HUES48 (cell line): Measurements from ENCODE around the gene SGSM1.

Experiments
- H3K27ac ChIP-seq: one replicate; pipeline ENCODE4 v1.7.0; 2013; ENCODE audit warnings: low read depth, low read length, inconsistent platforms
- H3K27me3 ChIP-seq: 2 replicates; pipeline ENCODE4 v1.6.1; 2013; ENCODE audit warnings: mild to moderate bottlenecking, low read length; ENCODE audit not compliant: control insufficient read depth, insufficient read depth
- H3K36me3 ChIP-seq: 2 replicates; pipeline ENCODE4 v1.6.1; 2013; ENCODE audit warnings: low read length; ENCODE audit not compliant: control insufficient read depth, insufficient read depth
- H3K4me1 ChIP-seq: 2 replicates; pipeline ENCODE4 v1.6.1; 2013; ENCODE audit warnings: mild to moderate bottlenecking, low read length; ENCODE audit not compliant: control insufficient read depth, insufficient read depth
- H3K4me3 ChIP-seq: 2 replicates; pipeline ENCODE4 v1.5.1; 2013; ENCODE audit warnings: mild to moderate bottlenecking, low read depth, low read length
- H3K9ac ChIP-seq: 2 replicates; pipeline ENCODE4 v1.6.1; 2013; ENCODE audit warnings: mild to moderate bottlenecking, low read depth, low read length, moderate library complexity
- H3K9me3 ChIP-seq: 2 replicates; pipeline ENCODE4 v1.6.1; 2013; ENCODE audit warnings: low read length; ENCODE audit not compliant: control insufficient read depth, insufficient read depth

SGSM1 gene

DNA sequence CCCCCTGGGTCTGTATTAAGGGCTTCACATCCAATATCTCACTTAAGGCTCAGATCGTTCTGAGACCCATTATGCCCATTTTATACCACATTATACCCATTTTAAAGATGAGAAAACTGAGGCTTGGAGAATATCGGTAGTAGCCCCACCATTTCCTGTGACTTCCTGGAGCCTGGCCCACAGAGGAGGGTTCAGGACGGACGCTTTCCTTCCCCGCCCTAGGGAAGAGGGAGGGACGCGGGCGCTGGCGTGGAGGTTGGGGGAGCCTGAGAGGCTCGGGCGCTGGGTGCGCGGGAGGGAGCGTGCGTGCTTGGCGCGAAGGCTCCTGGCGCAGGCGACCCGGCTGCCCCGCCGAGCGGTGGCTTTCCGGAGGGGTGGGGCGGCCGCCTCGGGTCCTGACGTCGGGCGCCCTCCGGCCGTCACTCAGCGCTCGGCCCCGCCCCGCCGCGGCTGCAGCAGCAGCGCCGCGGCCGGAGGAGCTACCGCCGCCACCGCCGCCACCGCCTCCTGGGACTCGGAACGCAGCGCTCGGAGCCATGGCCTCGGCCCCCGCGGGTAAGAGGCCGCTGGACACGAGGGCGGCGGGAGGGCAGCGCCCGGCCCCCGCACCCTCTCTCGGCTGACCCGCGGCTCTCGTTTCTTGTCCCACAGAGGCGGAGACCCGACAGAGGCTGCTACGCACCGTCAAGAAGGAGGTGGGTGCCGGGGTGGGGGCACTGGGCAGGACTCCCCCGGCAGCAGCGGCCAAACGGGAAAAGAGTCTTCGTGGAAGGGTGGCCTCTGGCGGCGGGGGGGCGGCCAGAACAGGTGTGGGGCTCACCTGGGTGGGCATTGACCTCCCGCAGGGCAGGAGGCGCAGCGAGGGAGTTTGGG is at the start of gene SGSM1:
Gene SGSM1 (plus strand): TSS at position 422 of the 873 bp plus-strand sequence. CDS start 115 bp downstream, at position 537.
- H3K9ac ChIP-seq: peak within 1 kb of the TSS; percentile 32; the same call in 1 of the 2 replicates
- H3K27me3 ChIP-seq: no peaks in the 10 kb centered on the region
- peak within 1 kb of the TSS; percentile 79 for H3K4me3 ChIP-seq
- no peaks in the 10 kb centered on the region for H3K9me3 ChIP-seq
- H3K36me3 ChIP-seq: no peaks in the 10 kb centered on the region
- H3K4me1 ChIP-seq: no peaks in the 10 kb centered on the region
- no peak within 1 kb of the TSS for H3K27ac ChIP-seq

DNA sequence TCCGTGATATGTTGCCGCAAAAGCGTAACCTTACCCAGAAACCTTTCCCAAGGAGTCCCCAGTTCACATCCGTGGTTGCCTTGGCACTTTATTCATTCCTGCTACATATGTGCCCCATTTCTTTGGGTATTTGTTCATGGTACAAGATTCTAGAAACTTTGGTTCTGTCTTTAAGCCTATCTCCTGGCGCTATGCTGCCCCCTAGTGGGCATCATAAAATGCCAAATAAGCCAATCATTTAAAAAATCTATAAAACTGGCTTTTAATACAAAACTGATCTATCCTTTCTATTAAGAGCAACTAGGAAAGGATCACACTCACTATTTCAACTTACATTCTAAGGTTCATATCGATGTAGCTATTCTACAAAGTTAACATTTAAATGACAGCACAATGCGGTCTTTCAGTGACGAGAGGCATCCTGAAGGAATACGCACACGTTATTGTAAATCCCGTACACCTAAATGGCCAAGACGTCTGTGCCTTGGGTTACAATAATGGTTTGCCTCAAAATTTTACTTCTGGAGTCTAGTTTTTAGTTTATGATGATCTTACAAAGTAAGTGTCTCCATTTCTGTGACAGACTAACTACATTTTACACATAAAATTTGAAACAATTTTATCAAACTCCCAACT is 47.7 kb upstream of the SGSM1 start:
- Histone ChIP-seq H3K4me3 (no peak overlapping the region), H3K36me3 (no peaks in the 10 kb centered on the region), H3K27me3 (no peaks in the 10 kb centered on the region), H3K9ac (no peak overlapping the region), H3K4me1 (peaks cover 15% of the 10 kb centered on the region), H3K27ac (no peak overlapping the region), H3K9me3 (no peaks in the 10 kb centered on the region)

DNA sequence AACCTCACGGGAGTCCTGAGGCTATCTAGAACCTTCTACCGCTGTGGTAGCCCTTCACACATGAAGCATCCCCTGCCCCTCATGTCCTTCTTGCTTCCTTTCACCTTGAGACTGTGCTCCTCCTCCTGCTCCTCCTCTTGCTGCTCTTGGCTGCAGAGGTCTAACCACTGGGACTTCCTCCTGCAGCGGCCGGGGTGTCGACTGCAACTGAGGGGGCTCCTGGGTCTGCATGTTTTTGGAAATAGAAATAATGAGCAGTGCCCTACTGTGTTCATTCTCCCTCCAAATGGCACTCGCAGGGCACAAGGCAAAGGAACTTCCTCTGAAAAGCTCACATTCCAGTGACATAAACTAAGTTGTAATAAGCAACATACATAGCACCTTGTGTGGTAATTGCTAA is 46.2 kb upstream of the SGSM1 start:
- Histone ChIP-seq H3K9ac (no peak overlapping the region), H3K27ac (no peak overlapping the region), H3K36me3 (no peaks in the 10 kb centered on the region), H3K4me1 (peaks cover 18% of the 10 kb centered on the region), H3K4me3 (no peak overlapping the region), H3K27me3 (no peaks in the 10 kb centered on the region), H3K9me3 (no peaks in the 10 kb centered on the region)

GRCh38 chr22:24760708-24761306 is 45.2 kb upstream of the SGSM1 start:
- H3K9ac ChIP-seq: no peak overlapping the region
- no peak overlapping the region for H3K4me3 ChIP-seq
- no peaks in the 10 kb centered on the region for H3K27me3 ChIP-seq
- no peaks in the 10 kb centered on the region for H3K36me3 ChIP-seq
- H3K27ac ChIP-seq: no peak overlapping the region
- H3K9me3 ChIP-seq: no peaks in the 10 kb centered on the region
- peaks cover 22% of the 10 kb centered on the region for H3K4me1 ChIP-seq

GRCh38 chr22:24761888-24762675 is 43.9 kb upstream of the SGSM1 start:
- Histone ChIP-seq H3K27ac (no peak overlapping the region), H3K27me3 (no peaks in the 10 kb centered on the region), H3K4me3 (no peak overlapping the region), H3K9me3 (no peaks in the 10 kb centered on the region), H3K36me3 (no peaks in the 10 kb centered on the region), H3K9ac (no peak overlapping the region; the same call in 1 of the 2 replicates), H3K4me1 (peaks cover 22% of the 10 kb centered on the region)

GRCh38 chr22:24763872-24764485 is 42.0 kb upstream of the SGSM1 start:
- no peak overlapping the region for H3K27ac ChIP-seq

DNA sequence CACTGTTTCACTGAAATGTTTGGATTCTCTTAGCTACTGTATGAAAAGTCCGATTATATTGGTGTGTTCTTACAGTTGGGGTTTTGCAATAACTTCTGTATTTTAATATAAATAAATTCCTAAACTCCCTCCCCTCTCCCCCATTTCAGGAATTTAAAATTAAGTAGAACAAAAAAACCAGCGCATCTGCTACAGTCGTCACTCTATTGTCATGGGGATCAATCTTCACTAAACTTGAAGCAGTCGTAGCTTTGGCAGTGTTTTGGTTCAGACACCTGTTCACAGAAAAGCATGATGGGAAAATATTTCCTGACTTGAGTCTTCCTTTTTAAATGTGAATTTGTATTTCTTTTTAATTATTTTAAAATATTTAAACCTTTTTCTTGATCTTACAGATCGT is 40.8 kb upstream of the SGSM1 start:
- Histone ChIP-seq H3K36me3 (no peaks in the 10 kb centered on the region), H3K9me3 (no peaks in the 10 kb centered on the region), H3K9ac (no peak overlapping the region), H3K4me3 (no peak overlapping the region), H3K27ac (no peak overlapping the region), H3K27me3 (no peaks in the 10 kb centered on the region), H3K4me1 (peaks cover 22% of the 10 kb centered on the region)

More at GRCh38 chr22:24763872-24764485, 42.0 kb upstream of the SGSM1 start:
- Histone ChIP-seq H3K27me3 (no peaks in the 10 kb centered on the region), H3K4me3 (no peak overlapping the region), H3K9ac (no peak overlapping the region), H3K36me3 (no peaks in the 10 kb centered on the region), H3K4me1 (peaks cover 22% of the 10 kb centered on the region), H3K9me3 (no peaks in the 10 kb centered on the region)

GRCh38 chr22:24768537-24769374 is 37.3 kb upstream of the SGSM1 start:
- no peaks in the 10 kb centered on the region for H3K36me3 ChIP-seq
- no peaks in the 10 kb centered on the region for H3K27me3 ChIP-seq
- no peak overlapping the region for H3K9ac ChIP-seq
- no peaks in the 10 kb centered on the region for H3K9me3 ChIP-seq
- H3K4me1 ChIP-seq: peaks cover 6% of the 10 kb centered on the region
- no peak overlapping the region for H3K4me3 ChIP-seq
- H3K27ac ChIP-seq: no peak overlapping the region

- Histone ChIP-seq H3K4me1 (0 out of 2 replicates have a peak, but pooled peaks cover 3% of the 10 kb centered on the region), H3K27me3 (no peaks in the 10 kb centered on the region), H3K4me3 (no peak overlapping the region), H3K9me3 (no peaks in the 10 kb centered on the region), H3K27ac (no peak overlapping the region), H3K36me3 (no peaks in the 10 kb centered on the region), H3K9ac (no peak overlapping the region)
Observed at GRCh38 chr22:24772493-24773220, 33.4 kb upstream of the SGSM1 start.
